NCI-H226 (cell line): ENCODE measurements around the gene ULK3.
"Not testable (repeated sequence)": the region's sequence is repeated elsewhere in the genome, so short reads cannot be mapped to it uniquely, and the experiment has no call there.

Experiments
- DNase-seq: peaks from one replicate; pipeline ENCODE4 v3.0.0-alpha.2; 2015

The ULK3 gene

GRCh38 chr15:74842581-74843444 lies at the start of gene ULK3:
TSS of gene ULK3 (minus strand) at chr15:74843156. CDS start at chr15:74843105, 51 bp downstream.
- DNase-seq: peak; percentile 89

GRCh38 chr15:74892313-74892712 lies 49.4 kb upstream of the ULK3 start:
- DNase-seq: no peak

GRCh38 chr15:74891469-74891868 lies 48.5 kb upstream of the ULK3 start:
- DNase-seq: no peak

GRCh38 chr15:74890665-74890960 lies 47.7 kb upstream of the ULK3 start:
- DNase-seq: no peak

GRCh38 chr15:74889883-74890664 lies 47.1 kb upstream of the ULK3 start, which contains the start of gene MPI:
TSS of gene MPI (plus strand) at chr15:74890042. CDS start at chr15:74890074, 32 bp downstream.
- DNase-seq: peak; percentile 84

- no peak for DNase-seq
These were observed 46.5 kb upstream of the ULK3 start for GRCh38 chr15:74889390-74889882.

- no peak for DNase-seq
These were observed 45.8 kb upstream of the ULK3 start for GRCh38 chr15:74888716-74889115.

GRCh38 chr15:74887537-74888193 lies 44.7 kb upstream of the ULK3 start:
- not testable (repeated sequence) for DNase-seq

GRCh38 chr15:74885461-74885860 lies 42.5 kb upstream of the ULK3 start:
- DNase-seq: no peak

GRCh38 chr15:74884428-74885223 lies 41.7 kb upstream of the ULK3 start:
- peak; percentile 68 for DNase-seq

- no peak for DNase-seq
These were observed 39.6 kb upstream of the ULK3 start for GRCh38 chr15:74882528-74882927.

- no peak for DNase-seq
These were observed 35.3 kb upstream of the ULK3 start for GRCh38 chr15:74878273-74878672.

- no peak for DNase-seq
These were observed 30.9 kb upstream of the ULK3 start for GRCh38 chr15:74873756-74874424.

GRCh38 chr15:74873036-74873755 lies 30.2 kb upstream of the ULK3 start, which contains the start of gene SCAMP2:
TSS of gene SCAMP2 (minus strand) at chr15:74873365. CDS start at chr15:74873255, 110 bp downstream.
- DNase-seq: peak; percentile 98

GRCh38 chr15:74872702-74873035 lies 29.7 kb upstream of the ULK3 start:
- DNase-seq: no peak

- DNase-seq: no peak
These were observed 27.7 kb upstream of the ULK3 start for GRCh38 chr15:74870436-74871215.

GRCh38 chr15:74869726-74870407 lies 26.9 kb upstream of the ULK3 start:
- DNase-seq: no peak

GRCh38 chr15:74869372-74869725 lies 26.4 kb upstream of the ULK3 start:
- no peak for DNase-seq

GRCh38 chr15:74868059-74868458 lies 25.1 kb upstream of the ULK3 start:
- no peak for DNase-seq
